Neural cell (in vitro differentiated cells): Measurements from ENCODE around the gene TSPAN18.
A peak's percentile ranks its signal among the peaks of the same experiment; 100 is the strongest.

Source experiments
- SMC3 ChIP-seq: fragments of 450-650 bp; conservative IDR thresholded peaks from 2 replicates; pipeline ENCODE4 v1.6.1; 2014; ENCODE audit warnings: antibody characterized with exemption, mild to moderate bottlenecking, moderate library complexity; ENCODE audit not compliant: poor library complexity
- TF ChIP-seq, protein P1 (sequence below): fragments of 450-650 bp; IDR thresholded peaks from 2 replicates; pipeline ENCODE4 v1.5.1; 2014; ENCODE audit warnings: antibody characterized with exemption, mild to moderate bottlenecking, moderate library complexity; ENCODE audit not compliant: poor library complexity, severe bottlenecking

DNA sequence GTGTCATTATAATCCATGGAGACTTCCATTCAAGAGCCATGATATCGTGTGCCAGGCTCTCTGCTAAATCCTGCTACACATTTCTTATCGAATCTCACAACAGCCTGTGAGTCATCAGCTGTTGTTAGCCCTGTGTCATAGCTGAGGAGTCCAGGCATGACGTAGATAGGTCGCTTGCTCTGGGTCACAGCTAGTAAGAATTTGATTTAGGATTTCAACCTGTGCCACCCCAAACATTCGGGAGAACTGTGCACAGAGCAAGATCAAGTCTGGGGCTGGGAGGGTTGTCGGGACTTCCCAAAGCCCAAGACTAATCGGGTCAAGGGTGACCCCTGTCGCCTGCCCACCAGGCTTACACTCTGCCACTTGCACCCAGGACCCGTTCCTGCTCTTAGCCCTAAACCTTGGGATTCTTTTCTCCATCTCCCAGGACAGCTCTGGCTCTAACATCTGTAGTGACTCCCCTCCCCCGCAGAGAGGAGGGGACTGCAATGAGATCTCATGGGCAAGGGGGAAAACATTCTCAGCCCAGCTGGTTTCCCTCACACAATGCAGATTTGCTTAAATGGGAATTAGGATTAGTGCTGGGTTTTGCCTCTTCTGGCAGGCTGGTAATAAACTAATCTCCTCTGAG lies 34.3 kb downstream of the TSPAN18 start:
- TF ChIP-seq SMC3 = peak; percentile 34
- TF ChIP-seq, protein P1, sequence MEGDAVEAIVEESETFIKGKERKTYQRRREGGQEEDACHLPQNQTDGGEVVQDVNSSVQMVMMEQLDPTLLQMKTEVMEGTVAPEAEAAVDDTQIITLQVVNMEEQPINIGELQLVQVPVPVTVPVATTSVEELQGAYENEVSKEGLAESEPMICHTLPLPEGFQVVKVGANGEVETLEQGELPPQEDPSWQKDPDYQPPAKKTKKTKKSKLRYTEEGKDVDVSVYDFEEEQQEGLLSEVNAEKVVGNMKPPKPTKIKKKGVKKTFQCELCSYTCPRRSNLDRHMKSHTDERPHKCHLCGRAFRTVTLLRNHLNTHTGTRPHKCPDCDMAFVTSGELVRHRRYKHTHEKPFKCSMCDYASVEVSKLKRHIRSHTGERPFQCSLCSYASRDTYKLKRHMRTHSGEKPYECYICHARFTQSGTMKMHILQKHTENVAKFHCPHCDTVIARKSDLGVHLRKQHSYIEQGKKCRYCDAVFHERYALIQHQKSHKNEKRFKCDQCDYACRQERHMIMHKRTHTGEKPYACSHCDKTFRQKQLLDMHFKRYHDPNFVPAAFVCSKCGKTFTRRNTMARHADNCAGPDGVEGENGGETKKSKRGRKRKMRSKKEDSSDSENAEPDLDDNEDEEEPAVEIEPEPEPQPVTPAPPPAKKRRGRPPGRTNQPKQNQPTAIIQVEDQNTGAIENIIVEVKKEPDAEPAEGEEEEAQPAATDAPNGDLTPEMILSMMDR = peak; percentile 35
